GM12878 (cell line): Measurements from ENCODE around the gene PCK2. TPM values are rescaled to one million over a fixed set of nuclear protein-coding genes. Genes with fewer than 3 reads are reported as not detected.
A peak's percentile ranks its signal among the peaks of the same experiment; 100 is the strongest.

Experiments
- ATAC-seq: fragments of 200-7000 bp; cut with Tn5 transposase; 3 replicates; pipeline ENCODE4 v1.9.1; 2020; ENCODE audit warnings: mild to moderate bottlenecking, moderate library complexity
- BruUV-seq: library from RNA; stranded (reverse); fragments of 400-500 nt; replicated peaks from 2 replicates; lab custom pipeline; 2021; lab: Mats Ljungman, UMichigan
- CTCF ChIA-PET: fragments of 300-600 bp; sonication (Branson Sonifier 250); formaldehyde crosslinking; extraction: SDS; loops from one replicate; lab custom pipeline; 2021; ENCODE audit warnings: inconsistent platforms; lab: Yijun Ruan, JAX
- POLR2A ChIA-PET: fragments of 350-600 bp; formaldehyde crosslinking; extraction: SDS; loops from one replicate; lab custom pipeline; 2021; ENCODE audit warnings: inconsistent platforms; lab: Charles Lee
- RAD21 ChIA-PET: fragments of 300-600 bp; sonication (Branson Sonifier 250); formaldehyde crosslinking; loops from one replicate; lab custom pipeline; 2023; ENCODE audit warnings: antibody characterized with exemption; ENCODE audit not compliant: unreplicated experiment; lab: Charles Lee
- SMC1A ChIA-PET: fragments of 300-600 bp; sonication (Branson Sonifier 250); formaldehyde crosslinking; loops from one replicate; lab custom pipeline; 2023; ENCODE audit not compliant: unreplicated experiment, uncharacterized antibody; lab: Charles Lee
- DNase-seq: peaks from one replicate; pipeline ENCODE4 v3.0.0-alpha.2; 2011; ENCODE audit warnings: low read depth, low spot score
- FAIRE-seq: peaks from 3 replicates; lab custom pipeline; 2011; peaks lifted over from hg19 to GRCh38; lab: Jason Lieb, UNC
- H2AFZ ChIP-seq: 2 replicates; pipeline ENCODE4 v1.6.0; 2011; ENCODE audit warnings: low read depth, low read length, control low read depth; ENCODE audit not compliant: control insufficient read depth
- H3K27ac ChIP-seq: 2 replicates; pipeline ENCODE4 v1.5.1; 2011; ENCODE audit warnings: control low read depth; ENCODE audit not compliant: control insufficient read depth, insufficient read depth
- H3K27me3 ChIP-seq, 2 experiments: replicated peaks in 1 of 2; 2 replicates each; pipeline versions ENCODE4 v1.6.0 to v1.6.1; 2011; ENCODE audit warnings: low read length in 1 of 2; ENCODE audit not compliant: control insufficient read depth in 2 of 2, insufficient read depth in 2 of 2
- H3K36me3 ChIP-seq, 2 experiments: 2 replicates each; pipeline ENCODE4 v1.5.1; 2011; ENCODE audit warnings: low read length in 1 of 2; ENCODE audit not compliant: control insufficient read depth in 2 of 2, insufficient read depth in 2 of 2
- H3K4me1 ChIP-seq: 2 replicates; pipeline ENCODE4 v1.6.1; 2011; ENCODE audit warnings: mild to moderate bottlenecking, low read length, moderate library complexity, mixed read lengths; ENCODE audit not compliant: control insufficient read depth, insufficient read depth
- H3K4me2 ChIP-seq: 2 replicates; pipeline ENCODE4 v1.6.0; 2011; ENCODE audit warnings: control low read depth; ENCODE audit not compliant: control insufficient read depth, insufficient read depth
- H3K4me3 ChIP-seq: fragments of 200-600 bp; sonication (generic); 2 replicates; pipeline ENCODE4 v1.5.1; 2016
- H3K79me2 ChIP-seq: 2 replicates; pipeline ENCODE4 v1.6.0; 2011; ENCODE audit warnings: low read length; ENCODE audit not compliant: control insufficient read depth, insufficient read depth
- H3K9ac ChIP-seq: 2 replicates; pipeline ENCODE4 v1.8.0; 2011; ENCODE audit warnings: low read length, control low read depth, mixed read lengths; ENCODE audit not compliant: control insufficient read depth, insufficient read depth
- H3K9me3 ChIP-seq: replicated peaks from 3 replicates; pipeline ENCODE4 v1.5.1; 2011; ENCODE audit warnings: mild to moderate bottlenecking, low read length; ENCODE audit not compliant: control insufficient read depth, insufficient read depth
- H4K20me1 ChIP-seq: 2 replicates; pipeline ENCODE4 v1.6.0; 2011; ENCODE audit not compliant: control insufficient read depth, insufficient read depth
- CTCF ChIP-seq, 3 experiments: IDR thresholded peaks in 2 of 3; conservative IDR thresholded peaks in 1 of 3; 2 replicates each; pipeline ENCODE4 v1.5.1; 2011; ENCODE audit warnings: low read depth in 3 of 3, low read length in 3 of 3, mild to moderate bottlenecking in 3 of 3, control low read depth in 2 of 3, moderate library complexity in 2 of 3, inconsistent platforms in 1 of 3, mixed read lengths in 1 of 3; ENCODE audit not compliant: control insufficient read depth in 2 of 3, insufficient read depth in 1 of 3; ENCODE audit errors: extremely low read depth in 1 of 3
- JUND ChIP-seq: IDR thresholded peaks from 2 replicates; pipeline ENCODE4 v1.6.1; 2012; ENCODE audit warnings: low read depth, mild to moderate bottlenecking, low read length, improper control_type of control experiment, moderate library complexity
- NFXL1 ChIP-seq: fragments of 450-650 bp; IDR thresholded peaks from 2 replicates; pipeline ENCODE4 v1.6.1; 2017; ENCODE audit warnings: antibody characterized with exemption, mild to moderate bottlenecking, borderline replicate concordance
- ZNF687 ChIP-seq: fragments of 450-650 bp; IDR thresholded peaks from 2 replicates; pipeline ENCODE4 v1.6.1; 2017; ENCODE audit warnings: mild to moderate bottlenecking, moderate library complexity
- WGBS: methylation state at CpG from one replicate; pipeline ENCODE4 v1.1.6; 2016; ENCODE audit warnings: low lambda C conversion rate; ENCODE audit not compliant: insufficient replicate concordance, insufficient coverage; ENCODE audit errors: missing lambda C conversion rate; 5-methylcytosine and 5-hydroxymethylcytosine counted together
- in situ Hi-C: fragments of 300-500 bp; cut with MboI; formaldehyde crosslinking; loops from 9 replicates; pipeline ENCODE4 v1.14.3; 2018; ENCODE audit warnings: mixed read lengths
- intact Hi-C: fragments of 100-400 bp; cut with micrococcal nuclease; formaldehyde crosslinking; loops from one replicate; pipeline ENCODE4 v1.14.2; 2022; ENCODE audit not compliant: unreplicated experiment
- polyA plus RNA-seq, 11 experiments: library from polyadenylated mRNA; depleted of rRNA in 4 of 11; unstranded in 6 of 11; stranded (reverse) in 5 of 11; fragments of >200 nt; fragmentation: Nextera tagmentation in 4 of 11; fragmentation: Illumina TruSeq in 1 of 11; extraction: Ambion mirVana in 4 of 11; extraction: Trizol in 1 of 11; gene quantifications; 1 replicate in 1 of 11; 2 replicates in 10 of 11; pipeline versions ENCODE4 v1.2.1 to v1.2.3, GENCODE V29; 2011 to 2016; ENCODE audit warnings: inconsistent platforms in 2 of 11, missing spikeins in 2 of 11, low read depth in 1 of 11
- total RNA-seq, 4 experiments: library from RNA; depleted of rRNA in 3 of 4; stranded (reverse); fragments of >200 nt in 3 of 4; fragmentation: Illumina TruSeq in 1 of 4; extraction: Trizol in 1 of 4; gene quantifications; 2 replicates each; pipeline versions ENCODE4 v1.2.1 to v1.2.3, GENCODE V29; 2013 to 2021

Gene PCK2
- total and polyA plus RNA-seq, 10 of the 15 experiments (the other 5 are each of a cell fraction or from before 2014, with no cell fraction given), result 6.6 to 110 (median 44.6) TPM

DNA sequence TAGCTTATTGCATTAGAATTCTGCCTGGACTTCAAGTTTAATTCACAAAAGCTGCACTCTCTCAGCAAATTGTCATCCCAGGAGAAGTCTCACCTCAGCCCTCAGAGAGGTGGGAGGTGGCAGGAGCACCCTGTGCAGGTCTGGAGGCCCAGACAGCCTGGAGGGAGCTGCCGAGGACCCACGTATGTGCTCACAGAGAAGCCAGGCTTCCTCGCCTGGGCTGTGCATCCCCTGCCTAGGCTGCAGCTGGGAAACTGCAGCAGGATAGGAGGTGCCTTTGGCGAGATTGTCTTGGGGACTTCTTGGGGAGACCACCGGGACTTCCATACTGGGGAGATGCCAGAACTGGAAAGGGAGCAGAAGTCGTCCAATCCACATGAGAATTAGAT is 14.0 kb upstream of the PCK2 start:
- Histone ChIP-seq H4K20me1 (no peaks in the 10 kb centered on the region), H3K9ac (no peak overlapping the region)
- ChIA-PET POLR2A (interaction anchor here (0.6 to 4.2 kb wide), 10 partner anchors 8 to 115 kb away, joined by 3 to 33 read pairs (median 4); partner anchors contain the start of genes CPNE6, PCK2, PSME2 and RNF31), SMC1A (interaction anchor here (0.7 to 5.2 kb wide), 12 partner anchors 12 to 228 kb away, joined by 3 to 51 read pairs (median 4); partner anchors contain the start of genes CIDEB, DCAF11, IRF9 and MDP1)
- TF ChIP-seq CTCF (IDR thresholded peaks at IDR 0.05 in 2 of 3, conservative IDR thresholded peaks at IDR 0.05 in 1 of 3; ENCODE audit: control insufficient read depth in 2 of 3, extremely low read depth in 1 of 3, insufficient read depth in 1 of 3, low read depth in 3 of 3, low read length in 3 of 3) (no peak), JUND (no peak), ZNF687 (no peak), NFXL1 (no peak)
- TF ChIP-seq, all 136 proteins: peak for 0
- Histone ChIP-seq H3K4me2 (peak overlapping the region; percentile 83; the same call in 1 of the 2 replicates), H3K79me2 (no peaks in the 10 kb centered on the region), H3K9me3 (no peaks in the 10 kb centered on the region), H3K27me3 (no peaks in the 10 kb centered on the region), H3K27ac (no peak overlapping the region), H3K36me3 (no peaks in the 10 kb centered on the region), H2AFZ (no peak overlapping the region), H3K4me3 (no peak overlapping the region), H3K4me1 (peaks cover 24% of the 10 kb centered on the region)
- in situ Hi-C loops (no loop called here), intact Hi-C loops (no loop called here)
- no peak for ATAC-seq
- DNase-seq, result no peak
- peak; percentile 7 for FAIRE-seq
- ChIA-PET RAD21 (interaction anchor here (1.0 to 4.6 kb wide), 6 partner anchors 12 to 217 kb away, joined by 3 to 39 read pairs (median 12); partner anchors contain the start of gene PCK2), CTCF (interaction anchor here (0.9 to 4.9 kb wide), 7 partner anchors 12 to 133 kb away, joined by 3 to 71 read pairs (median 8); partner anchors contain the start of genes CHMP4A and PCK2)
- BruUV-seq, result no TSS peak
- 66% methylated on average over 6 of the region's 6 CpGs for WGBS
